GM23338 (cell line): ENCODE results near the gene ANKRD44.

Experiments used
- CREB1 ChIP-seq: fragments of 250-450 bp; sonication (Bioruptor Pico); IDR thresholded peaks from 2 replicates; pipeline ENCODE4 v1.5.0; 2020; ENCODE audit warnings: low read depth, mild to moderate bottlenecking, moderate library complexity
- EZH2 ChIP-seq: fragments of 200-600 bp; sonication (generic); IDR thresholded peaks from one replicate; pipeline ENCODE4 v1.8.0; 2017; ENCODE audit warnings: antibody characterized with exemption, mild to moderate bottlenecking, low read depth; ENCODE audit not compliant: unreplicated experiment
- EZH2phosphoT487 ChIP-seq: fragments of 200-600 bp; sonication (generic); IDR thresholded peaks from one replicate; pipeline ENCODE4 v1.8.1; 2018; ENCODE audit warnings: antibody characterized with exemption; ENCODE audit not compliant: unreplicated experiment
- JUNB ChIP-seq: IDR thresholded peaks from one replicate; pipeline ENCODE4 v1.6.1; 2016; ENCODE audit warnings: antibody characterized with exemption; ENCODE audit not compliant: unreplicated experiment
- POLR2AphosphoS5 ChIP-seq: IDR thresholded peaks from 2 replicates; pipeline ENCODE4 v1.6.1; 2016; ENCODE audit warnings: antibody characterized with exemption, low read depth
- ZNF331 ChIP-seq: fragments of 250-450 bp; sonication (Bioruptor Pico); IDR thresholded peaks from 2 replicates; pipeline ENCODE4 v1.5.0; 2020; ENCODE audit warnings: low read depth, mild to moderate bottlenecking, moderate library complexity
- TF ChIP-seq, protein P1 (sequence below), 2 experiments: fragments of 200-600 bp in 1 of 2; sonication (generic) in 1 of 2; conservative IDR thresholded peaks; 2 replicates each; pipeline versions ENCODE4 v1.5.1 to v1.6.1; 2016 to 2017; ENCODE audit warnings: antibody characterized with exemption in 2 of 2, low read depth in 2 of 2, mild to moderate bottlenecking in 2 of 2, moderate library complexity in 1 of 2
- TF ChIP-seq, protein P2 (sequence below): IDR thresholded peaks from one replicate; pipeline ENCODE4 v1.6.1; 2018; ENCODE audit warnings: antibody characterized with exemption; ENCODE audit not compliant: unreplicated experiment
- TF ChIP-seq, protein P3 (sequence below): IDR thresholded peaks from 2 replicates; pipeline ENCODE4 v1.6.1; 2016; ENCODE audit warnings: antibody characterized with exemption
- TF ChIP-seq, protein P4 (sequence below): fragments of 250-450 bp; sonication (Bioruptor Pico); IDR thresholded peaks from 2 replicates; pipeline ENCODE4 v1.5.0; 2020; ENCODE audit warnings: mild to moderate bottlenecking, moderate library complexity

DNA sequence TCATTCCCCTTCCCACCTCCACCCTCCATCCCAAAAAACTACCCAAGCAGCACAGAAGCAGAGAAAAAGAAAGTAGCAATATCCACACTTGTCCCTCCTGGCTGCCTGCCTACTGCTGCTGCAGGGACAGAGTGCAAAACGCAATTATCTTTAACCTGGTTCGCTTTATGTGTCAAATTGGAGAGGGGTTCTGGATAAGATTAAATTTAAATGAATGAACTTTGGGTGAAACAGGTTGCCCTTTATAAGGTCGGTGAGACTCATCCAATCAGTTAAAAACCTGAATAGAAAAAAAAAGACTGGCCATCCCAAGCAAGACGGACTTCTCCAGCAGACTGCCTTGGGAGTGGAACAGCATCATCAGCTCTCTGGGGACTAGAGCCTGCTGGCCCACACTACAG, 62.6 kb downstream of the ANKRD44 start:
- TF ChIP-seq CREB1 (CRISPR knock-in tag) (no peak), EZH2 (no peak), JUNB (no peak), EZH2phosphoT487 (no peak), POLR2AphosphoS5 (no peak), ZNF331 (no peak)
- TF ChIP-seq, protein P1, sequence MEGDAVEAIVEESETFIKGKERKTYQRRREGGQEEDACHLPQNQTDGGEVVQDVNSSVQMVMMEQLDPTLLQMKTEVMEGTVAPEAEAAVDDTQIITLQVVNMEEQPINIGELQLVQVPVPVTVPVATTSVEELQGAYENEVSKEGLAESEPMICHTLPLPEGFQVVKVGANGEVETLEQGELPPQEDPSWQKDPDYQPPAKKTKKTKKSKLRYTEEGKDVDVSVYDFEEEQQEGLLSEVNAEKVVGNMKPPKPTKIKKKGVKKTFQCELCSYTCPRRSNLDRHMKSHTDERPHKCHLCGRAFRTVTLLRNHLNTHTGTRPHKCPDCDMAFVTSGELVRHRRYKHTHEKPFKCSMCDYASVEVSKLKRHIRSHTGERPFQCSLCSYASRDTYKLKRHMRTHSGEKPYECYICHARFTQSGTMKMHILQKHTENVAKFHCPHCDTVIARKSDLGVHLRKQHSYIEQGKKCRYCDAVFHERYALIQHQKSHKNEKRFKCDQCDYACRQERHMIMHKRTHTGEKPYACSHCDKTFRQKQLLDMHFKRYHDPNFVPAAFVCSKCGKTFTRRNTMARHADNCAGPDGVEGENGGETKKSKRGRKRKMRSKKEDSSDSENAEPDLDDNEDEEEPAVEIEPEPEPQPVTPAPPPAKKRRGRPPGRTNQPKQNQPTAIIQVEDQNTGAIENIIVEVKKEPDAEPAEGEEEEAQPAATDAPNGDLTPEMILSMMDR (conservative IDR thresholded peaks at IDR 0.05; ENCODE audit: low read depth in 2 of 2): no peak
- TF ChIP-seq, protein P2, sequence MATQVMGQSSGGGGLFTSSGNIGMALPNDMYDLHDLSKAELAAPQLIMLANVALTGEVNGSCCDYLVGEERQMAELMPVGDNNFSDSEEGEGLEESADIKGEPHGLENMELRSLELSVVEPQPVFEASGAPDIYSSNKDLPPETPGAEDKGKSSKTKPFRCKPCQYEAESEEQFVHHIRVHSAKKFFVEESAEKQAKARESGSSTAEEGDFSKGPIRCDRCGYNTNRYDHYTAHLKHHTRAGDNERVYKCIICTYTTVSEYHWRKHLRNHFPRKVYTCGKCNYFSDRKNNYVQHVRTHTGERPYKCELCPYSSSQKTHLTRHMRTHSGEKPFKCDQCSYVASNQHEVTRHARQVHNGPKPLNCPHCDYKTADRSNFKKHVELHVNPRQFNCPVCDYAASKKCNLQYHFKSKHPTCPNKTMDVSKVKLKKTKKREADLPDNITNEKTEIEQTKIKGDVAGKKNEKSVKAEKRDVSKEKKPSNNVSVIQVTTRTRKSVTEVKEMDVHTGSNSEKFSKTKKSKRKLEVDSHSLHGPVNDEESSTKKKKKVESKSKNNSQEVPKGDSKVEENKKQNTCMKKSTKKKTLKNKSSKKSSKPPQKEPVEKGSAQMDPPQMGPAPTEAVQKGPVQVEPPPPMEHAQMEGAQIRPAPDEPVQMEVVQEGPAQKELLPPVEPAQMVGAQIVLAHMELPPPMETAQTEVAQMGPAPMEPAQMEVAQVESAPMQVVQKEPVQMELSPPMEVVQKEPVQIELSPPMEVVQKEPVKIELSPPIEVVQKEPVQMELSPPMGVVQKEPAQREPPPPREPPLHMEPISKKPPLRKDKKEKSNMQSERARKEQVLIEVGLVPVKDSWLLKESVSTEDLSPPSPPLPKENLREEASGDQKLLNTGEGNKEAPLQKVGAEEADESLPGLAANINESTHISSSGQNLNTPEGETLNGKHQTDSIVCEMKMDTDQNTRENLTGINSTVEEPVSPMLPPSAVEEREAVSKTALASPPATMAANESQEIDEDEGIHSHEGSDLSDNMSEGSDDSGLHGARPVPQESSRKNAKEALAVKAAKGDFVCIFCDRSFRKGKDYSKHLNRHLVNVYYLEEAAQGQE: no peak
- TF ChIP-seq, protein P3, sequence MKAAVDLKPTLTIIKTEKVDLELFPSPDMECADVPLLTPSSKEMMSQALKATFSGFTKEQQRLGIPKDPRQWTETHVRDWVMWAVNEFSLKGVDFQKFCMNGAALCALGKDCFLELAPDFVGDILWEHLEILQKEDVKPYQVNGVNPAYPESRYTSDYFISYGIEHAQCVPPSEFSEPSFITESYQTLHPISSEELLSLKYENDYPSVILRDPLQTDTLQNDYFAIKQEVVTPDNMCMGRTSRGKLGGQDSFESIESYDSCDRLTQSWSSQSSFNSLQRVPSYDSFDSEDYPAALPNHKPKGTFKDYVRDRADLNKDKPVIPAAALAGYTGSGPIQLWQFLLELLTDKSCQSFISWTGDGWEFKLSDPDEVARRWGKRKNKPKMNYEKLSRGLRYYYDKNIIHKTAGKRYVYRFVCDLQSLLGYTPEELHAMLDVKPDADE: no peak
- TF ChIP-seq, protein P4, sequence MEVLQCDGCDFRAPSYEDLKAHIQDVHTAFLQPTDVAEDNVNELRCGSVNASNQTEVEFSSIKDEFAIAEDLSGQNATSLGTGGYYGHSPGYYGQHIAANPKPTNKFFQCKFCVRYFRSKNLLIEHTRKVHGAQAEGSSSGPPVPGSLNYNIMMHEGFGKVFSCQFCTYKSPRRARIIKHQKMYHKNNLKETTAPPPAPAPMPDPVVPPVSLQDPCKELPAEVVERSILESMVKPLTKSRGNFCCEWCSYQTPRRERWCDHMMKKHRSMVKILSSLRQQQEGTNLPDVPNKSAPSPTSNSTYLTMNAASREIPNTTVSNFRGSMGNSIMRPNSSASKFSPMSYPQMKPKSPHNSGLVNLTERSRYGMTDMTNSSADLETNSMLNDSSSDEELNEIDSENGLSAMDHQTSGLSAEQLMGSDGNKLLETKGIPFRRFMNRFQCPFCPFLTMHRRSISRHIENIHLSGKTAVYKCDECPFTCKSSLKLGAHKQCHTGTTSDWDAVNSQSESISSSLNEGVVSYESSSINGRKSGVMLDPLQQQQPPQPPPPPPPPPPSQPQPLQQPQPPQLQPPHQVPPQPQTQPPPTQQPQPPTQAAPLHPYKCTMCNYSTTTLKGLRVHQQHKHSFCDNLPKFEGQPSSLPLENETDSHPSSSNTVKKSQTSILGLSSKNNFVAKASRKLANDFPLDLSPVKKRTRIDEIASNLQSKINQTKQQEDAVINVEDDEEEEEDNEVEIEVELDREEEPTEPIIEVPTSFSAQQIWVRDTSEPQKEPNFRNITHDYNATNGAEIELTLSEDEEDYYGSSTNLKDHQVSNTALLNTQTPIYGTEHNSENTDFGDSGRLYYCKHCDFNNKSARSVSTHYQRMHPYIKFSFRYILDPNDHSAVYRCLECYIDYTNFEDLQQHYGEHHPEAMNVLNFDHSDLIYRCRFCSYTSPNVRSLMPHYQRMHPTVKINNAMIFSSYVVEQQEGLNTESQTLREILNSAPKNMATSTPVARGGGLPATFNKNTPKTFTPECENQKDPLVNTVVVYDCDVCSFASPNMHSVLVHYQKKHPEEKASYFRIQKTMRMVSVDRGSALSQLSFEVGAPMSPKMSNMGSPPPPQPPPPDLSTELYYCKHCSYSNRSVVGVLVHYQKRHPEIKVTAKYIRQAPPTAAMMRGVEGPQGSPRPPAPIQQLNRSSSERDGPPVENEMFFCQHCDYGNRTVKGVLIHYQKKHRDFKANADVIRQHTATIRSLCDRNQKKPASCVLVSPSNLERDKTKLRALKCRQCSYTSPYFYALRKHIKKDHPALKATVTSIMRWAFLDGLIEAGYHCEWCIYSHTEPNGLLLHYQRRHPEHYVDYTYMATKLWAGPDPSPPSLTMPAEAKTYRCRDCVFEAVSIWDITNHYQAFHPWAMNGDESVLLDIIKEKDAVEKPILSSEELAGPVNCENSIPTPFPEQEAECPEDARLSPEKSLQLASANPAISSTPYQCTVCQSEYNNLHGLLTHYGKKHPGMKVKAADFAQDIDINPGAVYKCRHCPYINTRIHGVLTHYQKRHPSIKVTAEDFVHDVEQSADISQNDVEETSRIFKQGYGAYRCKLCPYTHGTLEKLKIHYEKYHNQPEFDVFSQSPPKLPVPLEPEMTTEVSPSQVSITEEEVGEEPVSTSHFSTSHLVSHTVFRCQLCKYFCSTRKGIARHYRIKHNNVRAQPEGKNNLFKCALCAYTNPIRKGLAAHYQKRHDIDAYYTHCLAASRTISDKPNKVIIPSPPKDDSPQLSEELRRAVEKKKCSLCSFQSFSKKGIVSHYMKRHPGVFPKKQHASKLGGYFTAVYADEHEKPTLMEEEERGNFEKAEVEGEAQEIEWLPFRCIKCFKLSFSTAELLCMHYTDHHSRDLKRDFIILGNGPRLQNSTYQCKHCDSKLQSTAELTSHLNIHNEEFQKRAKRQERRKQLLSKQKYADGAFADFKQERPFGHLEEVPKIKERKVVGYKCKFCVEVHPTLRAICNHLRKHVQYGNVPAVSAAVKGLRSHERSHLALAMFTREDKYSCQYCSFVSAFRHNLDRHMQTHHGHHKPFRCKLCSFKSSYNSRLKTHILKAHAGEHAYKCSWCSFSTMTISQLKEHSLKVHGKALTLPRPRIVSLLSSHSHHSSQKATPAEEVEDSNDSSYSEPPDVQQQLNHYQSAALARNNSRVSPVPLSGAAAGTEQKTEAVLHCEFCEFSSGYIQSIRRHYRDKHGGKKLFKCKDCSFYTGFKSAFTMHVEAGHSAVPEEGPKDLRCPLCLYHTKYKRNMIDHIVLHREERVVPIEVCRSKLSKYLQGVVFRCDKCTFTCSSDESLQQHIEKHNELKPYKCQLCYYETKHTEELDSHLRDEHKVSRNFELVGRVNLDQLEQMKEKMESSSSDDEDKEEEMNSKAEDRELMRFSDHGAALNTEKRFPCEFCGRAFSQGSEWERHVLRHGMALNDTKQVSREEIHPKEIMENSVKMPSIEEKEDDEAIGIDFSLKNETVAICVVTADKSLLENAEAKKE: no peak
